ENCODE results near the gene GALK2.
"Not testable (repeated sequence)": the region's sequence is repeated elsewhere in the genome, so short reads cannot be mapped to it uniquely, and the experiment has no call there.

GALK2 gene

GRCh38 chr15:49168016-49168415 lies 2.0 kb upstream of the GALK2 start:
- no peak for DNase-seq

- no peak for DNase-seq
Measured at GRCh38 chr15:49171790-49172189, 1.7 kb downstream of the GALK2 start.

GRCh38 chr15:49174902-49175301 lies 4.9 kb downstream of the GALK2 start:
- no peak for DNase-seq

GRCh38 chr15:49175582-49176397 lies 5.7 kb downstream of the GALK2 start:
- DNase-seq: not testable (repeated sequence)

GRCh38 chr15:49178497-49178896 lies 8.4 kb downstream of the GALK2 start:
- DNase-seq: no peak

GRCh38 chr15:49179433-49180190 lies 9.6 kb downstream of the GALK2 start:
- no peak for DNase-seq

GRCh38 chr15:49182128-49182527 lies 12.1 kb downstream of the GALK2 start:
- no peak for DNase-seq

GRCh38 chr15:49183741-49184140 lies 13.7 kb downstream of the GALK2 start:
- DNase-seq: not testable (repeated sequence)

- DNase-seq: no peak
Measured at GRCh38 chr15:49185473-49185872, 15.4 kb downstream of the GALK2 start.

- no peak for DNase-seq
Measured at GRCh38 chr15:49187549-49188245, 17.6 kb downstream of the GALK2 start.

GRCh38 chr15:49188933-49189332 lies 18.9 kb downstream of the GALK2 start:
- DNase-seq: no peak

- DNase-seq: no peak
Measured at GRCh38 chr15:49189631-49190030, 19.6 kb downstream of the GALK2 start.

- no peak for DNase-seq
Measured at GRCh38 chr15:49190586-49190985, 20.5 kb downstream of the GALK2 start.

GRCh38 chr15:49191892-49192291 lies 21.8 kb downstream of the GALK2 start:
- no peak for DNase-seq

GRCh38 chr15:49196856-49197255 lies 26.8 kb downstream of the GALK2 start:
- DNase-seq: no peak

GRCh38 chr15:49199666-49200065 lies 29.6 kb downstream of the GALK2 start:
- DNase-seq: no peak

GRCh38 chr15:49200347-49200746 lies 30.3 kb downstream of the GALK2 start:
- DNase-seq: no peak

GRCh38 chr15:49208102-49208501 lies 38.1 kb downstream of the GALK2 start:
- not testable (repeated sequence) for DNase-seq

GRCh38 chr15:49212897-49213296 lies 42.9 kb downstream of the GALK2 start:
- no peak for DNase-seq

- DNase-seq: no peak
Measured at GRCh38 chr15:49215768-49216739, 46.0 kb downstream of the GALK2 start.

- DNase-seq: no peak
Measured at GRCh38 chr15:49223536-49224274, 53.7 kb downstream of the GALK2 start.

All from NCI-H187 treated with DMSO at 0.1 percent for 48 hours (cell line).